WTC11 (cell line): ENCODE results near the gene NPR3.

ENCODE experiments used
- AFF4 ChIP-seq: sonication (generic); formaldehyde crosslinking; IDR thresholded peaks from 2 replicates; pipeline ENCODE4 v1.8.1; 2023; ENCODE audit warnings: mild to moderate bottlenecking, missing genetic modification reagents, borderline replicate concordance
- ATF1 ChIP-seq: sonication (generic); formaldehyde crosslinking; IDR thresholded peaks from 2 replicates; pipeline ENCODE4 v1.8.1; 2023; ENCODE audit warnings: mild to moderate bottlenecking, moderate library complexity, missing genetic modification reagents
- CBFB ChIP-seq: sonication (generic); formaldehyde crosslinking; IDR thresholded peaks from 2 replicates; pipeline ENCODE4 v1.8.1; 2022; ENCODE audit warnings: mild to moderate bottlenecking, low read depth, missing genetic modification reagents
- CTCF ChIP-seq: fragments of 200-600 bp; IDR thresholded peaks from 2 replicates; pipeline ENCODE4 v1.8.0; 2022; ENCODE audit warnings: antibody characterized with exemption
- GABPB1 ChIP-seq: sonication (generic); formaldehyde crosslinking; IDR thresholded peaks from 2 replicates; pipeline ENCODE4 v1.8.1; 2023; ENCODE audit warnings: mild to moderate bottlenecking, missing genetic modification reagents
- MAX ChIP-seq: sonication (generic); formaldehyde crosslinking; IDR thresholded peaks from 2 replicates; pipeline ENCODE4 v1.8.0; 2022; ENCODE audit warnings: mild to moderate bottlenecking, missing genetic modification reagents
- MYBL2 ChIP-seq: sonication (generic); formaldehyde crosslinking; IDR thresholded peaks from 2 replicates; pipeline ENCODE4 v1.8.1; 2023; ENCODE audit warnings: mild to moderate bottlenecking, moderate library complexity, missing genetic modification reagents
- NR2C2 ChIP-seq: sonication (generic); formaldehyde crosslinking; IDR thresholded peaks from 2 replicates; pipeline ENCODE4 v1.8.0; 2022; ENCODE audit warnings: mild to moderate bottlenecking, missing genetic modification reagents
- NR3C1 ChIP-seq: sonication (generic); formaldehyde crosslinking; conservative IDR thresholded peaks from 2 replicates; pipeline ENCODE4 v1.8.1; 2023; ENCODE audit warnings: low read depth, mild to moderate bottlenecking, missing genetic modification reagents
- SP1 ChIP-seq: sonication (generic); formaldehyde crosslinking; conservative IDR thresholded peaks from 2 replicates; pipeline ENCODE4 v1.8.1; 2022; ENCODE audit warnings: missing genetic modification reagents
- ZMAT4 ChIP-seq: fragments of 250-450 bp; sonication (Bioruptor Pico); IDR thresholded peaks from 2 replicates; pipeline ENCODE4 v1.9.0; 2021; ENCODE audit warnings: mild to moderate bottlenecking

GRCh38 chr5:32827981-32828380 is 116.9 kb downstream of the NPR3 start:
- TF ChIP-seq CTCF = no peak
- no peak for TF ChIP-seq AFF4 (CRISPR knock-in tag)
- TF ChIP-seq SP1 (CRISPR knock-in tag) = no peak
- no peak for TF ChIP-seq MAX (CRISPR knock-in tag)
- no peak for TF ChIP-seq NR3C1
- TF ChIP-seq ATF1 = no peak
- no peak for TF ChIP-seq ZMAT4 (CRISPR knock-in tag)
- TF ChIP-seq MYBL2 (CRISPR knock-in tag) = no peak
- no peak for TF ChIP-seq CBFB
- no peak for TF ChIP-seq NR2C2
- no peak for TF ChIP-seq GABPB1
